Retina (tissue), 1 donor: ENCODE measurements around the gene PUM1.
"Not testable (repeated sequence)": the region's sequence is repeated elsewhere in the genome, so short reads cannot be mapped to it uniquely, and the experiment has no call there.

Experiments
- DNase-seq: peaks from one replicate; pipeline ENCODE4 v3.0.0-alpha.2; 2016

PUM1 gene

GRCh38 chr1:31065310-31066217 lies at the start of gene PUM1:
Gene PUM1, minus strand, starts transcription at chr1:31065717. Its CDS starts 6,151 bp downstream, at chr1:31059566.
- DNase-seq = peak; percentile 100

GRCh38 chr1:31112266-31112935 lies 46.9 kb upstream of the PUM1 start:
- no peak for DNase-seq

DNA sequence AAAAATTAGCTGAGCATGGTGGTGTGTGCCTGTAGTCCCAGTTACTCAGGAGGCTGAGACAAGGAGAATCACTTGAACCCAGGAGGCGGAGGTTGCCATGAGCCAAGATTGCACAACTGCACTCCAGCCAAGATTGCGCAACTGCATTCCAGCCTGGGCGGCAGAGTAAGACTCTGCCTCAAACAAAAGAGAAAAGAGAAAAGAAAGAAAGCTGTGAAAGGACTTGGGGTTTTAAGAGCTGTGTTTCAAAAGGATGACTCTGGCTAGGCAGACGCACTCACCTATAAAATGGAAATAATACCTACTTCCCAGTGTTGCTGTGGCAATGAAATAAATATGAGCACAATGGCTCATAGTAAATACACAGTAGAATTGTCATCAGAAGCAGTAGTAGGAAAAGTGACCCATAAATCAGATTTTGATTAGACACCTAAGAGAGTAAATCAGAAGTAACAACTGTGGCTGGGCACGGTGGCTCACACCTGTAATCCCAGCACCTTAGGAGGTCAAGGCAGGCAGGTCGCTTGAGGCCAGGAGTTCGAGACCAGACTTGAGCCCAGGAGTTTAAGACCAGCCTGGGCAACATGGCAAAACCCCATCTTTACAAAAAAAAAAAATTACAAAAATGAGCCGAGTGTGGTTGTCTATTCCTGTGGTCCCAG lies 45.9 kb upstream of the PUM1 start:
- DNase-seq = no peak

GRCh38 chr1:31110846-31111245 lies 45.3 kb upstream of the PUM1 start:
- no peak for DNase-seq

GRCh38 chr1:31108861-31109260 lies 43.3 kb upstream of the PUM1 start:
- DNase-seq = no peak

- no peak for DNase-seq
Observed at GRCh38 chr1:31105646-31106045, 40.1 kb upstream of the PUM1 start.

GRCh38 chr1:31102501-31102950 lies 37.0 kb upstream of the PUM1 start:
- no peak for DNase-seq

- DNase-seq = no peak
Observed at GRCh38 chr1:31101147-31101502, 35.6 kb upstream of the PUM1 start.

DNA sequence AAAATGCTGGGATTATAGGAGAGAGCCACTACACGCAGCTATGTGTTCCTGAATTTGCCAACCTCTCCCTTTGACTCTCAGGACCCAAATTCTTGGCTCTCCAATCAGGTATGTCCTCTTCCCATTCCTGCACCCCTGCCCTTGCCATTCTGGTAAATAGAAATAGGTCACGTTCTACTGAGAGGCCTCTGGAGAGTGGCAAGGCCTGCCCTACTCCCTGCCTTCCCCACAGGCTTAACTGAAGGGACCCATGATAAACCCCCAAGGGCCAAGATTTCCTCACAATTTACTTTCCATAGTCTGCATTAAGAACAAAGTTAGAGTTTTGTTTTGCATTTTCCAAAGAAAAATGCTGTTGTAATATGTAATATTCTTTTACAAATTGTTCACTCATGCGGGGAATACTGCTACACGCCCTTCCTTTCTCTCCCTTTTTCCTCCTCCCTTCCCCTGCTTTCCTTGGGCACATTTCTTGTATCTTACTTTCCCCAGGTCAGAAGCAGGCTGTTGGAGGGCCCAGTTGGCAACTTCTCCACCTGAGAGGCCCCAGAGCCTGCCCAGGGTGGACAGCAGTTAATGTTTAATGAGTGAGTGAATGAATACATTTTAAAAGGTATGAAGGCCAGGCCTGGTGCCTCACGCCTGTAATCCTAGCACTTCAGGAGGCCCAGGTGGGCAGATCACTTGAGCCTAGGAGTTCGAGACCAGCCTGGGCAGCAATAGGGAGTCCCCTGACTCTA lies 33.9 kb upstream of the PUM1 start:
- DNase-seq = no peak

GRCh38 chr1:31095985-31096384 lies 30.5 kb upstream of the PUM1 start:
- no peak for DNase-seq

DNA sequence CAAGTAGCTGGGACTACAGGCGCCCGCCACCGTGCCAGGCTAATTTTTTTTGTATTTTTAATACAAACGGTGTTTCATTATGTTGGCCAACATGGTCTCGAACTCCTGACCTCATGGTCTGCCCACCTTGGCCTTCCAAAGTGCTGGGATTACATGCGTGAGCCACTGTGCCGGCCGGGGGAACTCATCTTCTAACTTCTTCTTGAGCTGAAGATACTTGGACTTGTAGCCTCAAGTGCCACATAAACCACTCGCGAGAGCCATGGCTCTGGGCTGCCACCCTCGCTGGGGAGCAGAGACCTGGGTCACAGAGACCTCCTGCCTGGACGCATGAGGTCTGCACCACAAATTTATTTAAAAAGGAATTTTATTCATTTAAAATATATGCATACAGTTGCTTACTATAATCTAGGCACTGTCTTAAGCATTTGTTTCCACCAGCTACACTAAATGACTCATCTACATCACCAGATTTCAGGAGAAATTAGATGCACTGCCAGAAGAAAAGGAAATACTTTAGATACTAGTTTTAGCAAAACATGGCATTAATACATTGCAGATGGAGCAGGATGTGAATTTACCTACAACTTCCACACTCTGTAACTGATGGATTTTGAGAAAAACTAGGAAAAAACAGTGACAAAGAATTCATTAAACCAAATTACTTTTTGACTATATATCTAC lies 29.9 kb upstream of the PUM1 start:
- no peak for DNase-seq

DNA sequence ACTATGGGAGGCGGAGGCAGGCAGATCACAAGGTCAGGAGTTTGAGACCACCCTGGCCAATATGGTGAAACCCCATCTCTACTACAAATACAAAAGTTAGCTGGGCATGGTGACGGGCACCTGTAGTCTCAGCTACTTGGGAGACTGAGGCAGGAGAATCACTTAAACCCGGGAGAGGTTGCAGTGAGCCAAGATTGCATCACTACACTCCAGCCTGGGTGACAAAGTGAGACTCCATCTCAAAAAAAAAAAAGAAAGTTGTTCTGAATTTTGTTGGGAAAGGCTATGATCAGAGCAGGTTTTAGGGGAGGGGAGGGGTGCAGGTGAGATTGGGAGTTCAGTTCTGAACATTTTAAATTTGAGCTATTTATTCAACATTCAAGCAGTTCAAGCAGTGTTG lies 22.6 kb upstream of the PUM1 start:
- not testable (repeated sequence) for DNase-seq

DNA sequence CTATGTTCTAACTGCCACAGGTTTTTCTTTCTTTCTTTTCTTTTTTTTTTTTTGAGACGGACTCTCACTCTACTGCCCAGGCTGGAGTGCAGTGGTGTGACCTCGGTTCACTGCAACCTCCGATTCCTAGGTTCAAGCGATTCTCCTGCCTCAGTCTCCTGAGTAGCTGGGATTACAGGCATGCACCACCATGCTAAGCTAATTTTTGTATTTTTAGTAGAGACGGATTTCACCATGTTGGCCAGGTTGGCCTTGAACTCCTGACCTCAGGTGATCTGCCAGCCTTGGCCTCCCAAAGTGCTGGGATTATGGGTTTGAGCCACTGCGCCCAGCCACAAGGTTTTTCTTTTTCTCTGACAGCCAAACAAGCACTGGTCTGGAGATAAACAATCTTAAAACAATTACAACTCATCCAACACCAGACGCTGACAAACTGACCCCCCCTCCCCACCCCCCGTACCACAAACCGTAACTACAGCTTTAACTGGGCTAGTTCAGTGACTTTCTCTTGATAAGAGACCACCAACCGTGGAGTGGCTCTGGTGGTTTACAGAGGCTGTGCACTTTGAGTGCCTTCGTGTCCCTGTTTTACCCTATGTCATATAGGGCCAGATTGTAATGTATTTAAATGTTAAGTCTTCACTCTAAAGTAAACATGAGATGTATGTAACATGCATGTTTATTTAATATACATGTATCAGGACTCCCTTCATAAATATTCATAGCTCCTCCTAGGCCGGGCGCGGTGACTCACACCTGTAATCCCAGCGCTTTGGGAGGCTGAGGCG lies 19.5 kb upstream of the PUM1 start:
- DNase-seq = no peak

GRCh38 chr1:31082385-31082784 lies 16.9 kb upstream of the PUM1 start:
- DNase-seq = no peak

DNA sequence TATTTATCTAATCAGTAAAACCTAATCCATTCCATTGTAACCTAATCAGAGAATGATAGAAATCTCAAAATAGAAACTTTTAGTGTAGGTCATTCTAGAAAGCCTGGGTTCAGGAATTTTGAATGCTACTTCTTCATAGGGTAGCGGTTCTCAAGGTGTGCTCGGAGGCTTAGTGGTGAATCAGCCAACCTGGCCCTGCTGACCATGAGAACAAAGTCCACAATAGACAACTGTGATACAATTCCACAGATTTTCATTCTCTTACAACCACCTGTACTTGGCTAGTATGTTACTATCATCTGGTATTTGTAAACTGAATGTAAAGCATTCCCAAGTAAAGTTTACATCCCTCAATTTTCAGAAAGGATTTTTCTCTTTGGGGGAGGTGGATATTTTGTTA lies 7.5 kb upstream of the PUM1 start:
- DNase-seq = no peak

DNA sequence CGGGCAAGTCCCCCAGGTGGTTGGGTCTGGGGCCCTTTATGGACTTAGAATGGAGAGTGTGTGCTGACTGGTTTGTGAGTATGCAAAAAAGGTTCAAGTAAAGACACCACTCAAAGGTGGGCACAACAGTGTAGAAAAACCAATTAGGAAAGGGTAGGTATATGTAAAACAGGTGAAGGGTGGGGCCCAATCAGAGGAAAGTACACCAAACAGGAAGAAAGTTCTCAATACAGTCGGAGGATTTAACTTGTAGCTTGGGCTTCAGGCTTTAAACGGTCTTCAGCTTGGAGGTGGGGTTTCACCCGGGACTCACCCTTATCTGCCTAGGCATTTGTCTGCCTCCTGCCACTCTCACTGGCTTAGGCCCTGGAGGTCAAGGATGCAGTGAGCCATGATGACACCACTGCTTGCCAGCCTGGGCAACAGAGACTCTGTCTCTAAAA lies 6.8 kb upstream of the PUM1 start:
- DNase-seq = no peak

GRCh38 chr1:31069392-31069791 lies 3.9 kb upstream of the PUM1 start:
- DNase-seq = no peak

- DNase-seq = no peak
Observed at GRCh38 chr1:31064718-31065309, 703 bp downstream of the PUM1 start.

GRCh38 chr1:31064111-31064717 lies 1.3 kb downstream of the PUM1 start:
- no peak for DNase-seq

- DNase-seq = no peak
Observed at GRCh38 chr1:31063631-31064030, 1.9 kb downstream of the PUM1 start.
